ENCODE data around the gene ABR.
"Not testable (repeated sequence)": the region's sequence is repeated elsewhere in the genome, so short reads cannot be mapped to it uniquely, and the experiment has no call there.

ABR gene

GRCh38 chr17:1091190-1091534, 88.6 kb downstream of the ABR start:
- no peak for DNase-seq

GRCh38 chr17:1090465-1091189, 89.2 kb downstream of the ABR start:
- DNase-seq: no peak

- DNase-seq: no peak
Measured at GRCh38 chr17:1089915-1090314, 89.9 kb downstream of the ABR start.

GRCh38 chr17:1087381-1088241, 92.2 kb downstream of the ABR start:
- DNase-seq: no peak

- DNase-seq: no peak
Measured at GRCh38 chr17:1083451-1084187, 96.2 kb downstream of the ABR start.

GRCh38 chr17:1082579-1082978, 97.2 kb downstream of the ABR start:
- no peak for DNase-seq

GRCh38 chr17:1078831-1079561, 100.8 kb downstream of the ABR start:
- DNase-seq: no peak

GRCh38 chr17:1077986-1078711, 101.6 kb downstream of the ABR start:
- DNase-seq: no peak

GRCh38 chr17:1077581-1077985, 102.2 kb downstream of the ABR start:
- no peak for DNase-seq

- no peak for DNase-seq
Measured at GRCh38 chr17:1076982-1077302, 102.8 kb downstream of the ABR start.

- no peak for DNase-seq
Measured at GRCh38 chr17:1076299-1076981, 103.3 kb downstream of the ABR start.

GRCh38 chr17:1074886-1075605, 104.7 kb downstream of the ABR start:
- DNase-seq: no peak

- not testable (repeated sequence) for DNase-seq
Measured at GRCh38 chr17:1073963-1074625, 105.7 kb downstream of the ABR start.

GRCh38 chr17:1073241-1073962, 106.4 kb downstream of the ABR start:
- no peak for DNase-seq

GRCh38 chr17:1072551-1072961, 107.2 kb downstream of the ABR start:
- no peak for DNase-seq

- DNase-seq: no peak
Measured at GRCh38 chr17:1071103-1071825, 108.5 kb downstream of the ABR start.

- no peak for DNase-seq
Measured at GRCh38 chr17:1070411-1070810, 109.4 kb downstream of the ABR start.

GRCh38 chr17:1069847-1070246, 109.9 kb downstream of the ABR start:
- DNase-seq: no peak

GRCh38 chr17:1068356-1068755, 111.4 kb downstream of the ABR start:
- DNase-seq: no peak

Measured in effector CD8-positive, alpha-beta T cell (primary cell).